Measurements from ENCODE around the gene RABEPK.

Gene RABEPK

DNA sequence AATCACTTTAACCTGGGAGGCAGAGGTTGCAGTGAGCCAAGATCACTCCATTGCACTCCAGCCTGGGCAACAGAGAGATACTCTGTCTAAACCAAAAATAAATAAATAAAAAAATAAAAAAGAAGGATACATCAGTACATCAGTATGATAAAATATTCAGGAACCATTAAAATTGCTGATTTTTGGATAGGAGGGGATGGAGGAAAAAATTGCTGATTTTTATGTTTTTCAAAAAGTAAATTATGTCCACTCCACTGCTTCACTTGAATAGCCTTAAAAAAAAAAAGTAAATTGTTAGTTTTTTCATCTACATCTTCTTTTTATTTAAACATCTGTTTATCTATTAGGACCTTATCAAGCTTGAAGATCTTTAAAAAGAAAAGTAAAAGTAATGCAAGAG lies 53.9 kb downstream of the RABEPK start:
- no peak for DNase-seq

DNA sequence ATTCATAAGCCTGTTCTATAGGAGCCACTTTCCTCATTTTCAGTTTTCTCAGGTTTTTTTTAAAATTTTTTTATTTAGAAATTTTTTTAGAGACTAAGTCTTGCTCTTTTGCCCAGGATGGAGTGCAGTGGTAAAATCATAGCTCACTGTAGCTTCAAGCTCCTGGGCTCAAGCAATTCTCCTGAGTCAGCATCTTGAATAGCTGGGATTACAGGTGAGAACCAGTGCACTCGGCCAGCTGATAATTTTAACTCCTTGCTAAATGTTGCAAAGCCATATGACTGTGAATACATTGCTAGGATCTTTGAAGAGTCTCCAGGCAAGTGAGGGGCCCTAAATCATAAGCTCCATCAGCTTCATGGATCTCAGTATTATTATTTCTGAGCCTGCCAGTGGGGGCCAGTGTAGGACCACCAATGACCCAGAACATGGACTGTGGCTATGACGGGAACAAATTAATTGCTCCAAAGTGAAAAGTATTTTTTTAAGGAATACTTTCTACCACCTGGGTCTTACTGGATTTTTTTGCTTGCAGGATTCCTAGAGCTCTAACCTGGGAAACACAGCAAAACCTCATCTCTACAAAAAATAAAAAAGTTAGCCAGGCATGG lies 55.5 kb downstream of the RABEPK start:
- no peak for DNase-seq

- no peak for DNase-seq
These were observed 57.9 kb downstream of the RABEPK start for GRCh38 chr9:125258160-125258785.

DNA sequence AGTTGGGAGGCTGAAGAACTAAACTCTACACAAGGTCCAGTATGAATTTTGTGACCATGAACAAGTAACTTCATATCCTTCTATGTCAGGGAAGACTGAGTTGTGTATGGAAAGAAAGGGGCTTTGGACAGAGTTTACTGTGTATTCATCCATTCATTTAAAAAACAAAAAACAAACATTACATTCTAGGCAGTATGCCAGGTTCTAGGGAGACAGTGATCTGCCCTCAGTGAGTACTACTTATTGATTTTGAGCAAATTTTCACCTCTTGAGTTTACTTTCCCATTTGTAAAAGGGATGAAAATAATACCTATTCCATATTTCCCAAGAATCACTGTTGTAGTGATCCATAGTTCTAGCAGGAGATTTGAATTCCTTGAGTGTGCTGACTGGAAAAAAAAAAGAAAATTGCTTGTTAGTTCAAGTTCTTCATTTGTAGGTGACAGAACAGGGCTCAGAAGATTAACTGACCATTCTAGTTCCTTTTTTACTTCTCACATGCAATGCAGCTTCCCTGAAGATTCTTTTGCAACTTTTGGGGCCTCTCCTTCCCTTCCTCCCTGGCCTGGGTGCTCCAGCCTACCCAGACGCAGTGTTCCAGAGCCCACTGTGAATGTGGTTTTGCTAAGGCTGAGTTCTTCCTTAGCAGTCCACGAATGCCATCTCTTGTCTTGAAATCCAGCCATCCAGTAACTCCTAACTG lies 58.6 kb downstream of the RABEPK start:
- DNase-seq = no peak

DNA sequence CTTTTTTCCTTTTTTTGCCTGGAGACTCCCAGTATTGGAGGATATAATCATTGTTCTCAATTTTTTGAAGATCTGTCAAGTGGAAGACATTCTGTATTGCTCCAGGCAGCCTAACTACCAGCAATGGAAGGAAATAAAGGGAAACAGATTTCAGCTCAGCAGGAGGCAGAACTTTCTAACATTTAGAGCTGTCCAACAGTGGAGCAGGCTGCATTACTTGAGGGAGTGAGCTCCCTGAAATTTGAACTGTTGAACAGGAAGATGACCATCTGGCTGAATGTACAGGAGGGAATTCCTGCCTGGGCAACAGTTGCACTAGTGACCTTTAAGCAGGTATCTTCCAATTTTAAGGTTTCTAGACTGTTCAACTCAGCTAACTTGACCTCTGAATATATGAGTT lies 60.2 kb downstream of the RABEPK start:
- DNase-seq = no peak

DNA sequence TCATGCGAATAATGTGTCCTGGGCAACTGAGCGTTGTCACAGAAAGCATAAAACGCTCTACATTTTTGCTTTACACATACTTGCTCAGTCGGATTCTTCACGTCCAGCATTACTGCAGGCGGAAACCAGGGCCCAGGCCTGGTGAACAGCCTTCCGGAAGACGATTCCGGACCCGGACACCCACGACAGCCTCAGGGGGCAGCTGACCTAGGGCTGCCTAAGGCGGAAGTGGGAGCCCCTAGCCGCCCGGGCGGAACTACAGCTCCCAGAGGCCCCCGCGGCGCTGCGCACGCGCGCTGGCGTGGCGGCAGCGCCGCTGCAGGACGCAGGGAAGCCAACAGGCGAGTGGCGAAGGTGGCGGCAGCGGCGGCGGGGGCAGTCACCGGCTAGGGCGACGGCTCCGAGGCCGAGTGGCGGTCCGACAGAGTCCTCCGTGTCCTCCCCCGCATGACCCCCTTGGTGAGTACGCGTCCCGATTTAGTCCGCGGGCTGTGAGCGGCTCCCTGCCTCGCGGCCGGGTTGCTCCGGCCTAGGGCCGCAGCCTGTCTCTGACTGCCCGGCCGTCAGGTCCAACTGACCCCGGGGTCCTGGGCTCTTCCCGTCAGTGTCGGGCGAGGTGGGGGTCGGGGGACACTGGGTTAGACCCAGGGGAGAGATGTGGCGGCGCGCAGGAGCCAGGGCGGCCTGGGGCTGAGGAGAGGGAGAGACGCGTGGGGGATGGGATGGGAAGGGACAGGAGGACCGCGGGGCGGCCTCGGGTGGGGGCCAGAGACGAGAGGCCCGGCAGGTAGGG lies 61.4 kb downstream of the RABEPK start, which contains the start of gene GAPVD1:
GAPVD1 (plus strand) TSS at position 326 of the 793 bp plus-strand sequence. CDS start 37,096 bp downstream, outside the sequence.
- peak; percentile 94 for DNase-seq

DNA sequence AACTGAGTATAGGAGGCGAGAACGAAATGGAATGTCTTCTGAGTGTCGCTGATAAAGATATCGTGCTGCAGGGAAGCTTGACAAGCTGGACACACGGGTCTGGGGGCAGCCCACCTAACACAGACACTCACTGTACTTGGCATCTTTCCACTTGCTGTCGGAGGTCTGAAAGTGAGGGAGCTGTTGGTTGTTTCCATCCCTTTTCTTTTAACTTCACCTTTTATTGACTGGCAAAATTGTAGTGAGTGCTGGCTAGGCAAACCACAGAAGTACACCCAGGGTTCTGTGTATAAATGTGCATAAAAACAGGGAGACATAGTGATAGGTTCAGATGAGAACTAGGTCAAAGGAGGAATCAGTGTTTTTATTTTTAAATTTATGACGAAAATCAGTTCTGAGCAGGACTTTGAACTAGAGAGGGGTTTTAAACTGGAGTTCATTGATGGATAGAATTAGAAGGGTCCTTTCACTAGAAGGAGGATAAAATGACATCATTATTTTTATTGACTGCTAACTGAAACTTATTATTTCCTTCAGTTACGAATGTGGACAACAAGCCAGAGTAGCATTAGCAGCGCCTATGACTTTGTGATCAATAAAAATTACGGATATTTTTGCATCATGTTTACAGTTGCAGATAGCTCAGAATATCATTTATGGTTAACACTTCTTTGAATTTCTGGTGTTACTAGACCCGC lies 62.1 kb downstream of the RABEPK start:
- no peak for DNase-seq

DNA sequence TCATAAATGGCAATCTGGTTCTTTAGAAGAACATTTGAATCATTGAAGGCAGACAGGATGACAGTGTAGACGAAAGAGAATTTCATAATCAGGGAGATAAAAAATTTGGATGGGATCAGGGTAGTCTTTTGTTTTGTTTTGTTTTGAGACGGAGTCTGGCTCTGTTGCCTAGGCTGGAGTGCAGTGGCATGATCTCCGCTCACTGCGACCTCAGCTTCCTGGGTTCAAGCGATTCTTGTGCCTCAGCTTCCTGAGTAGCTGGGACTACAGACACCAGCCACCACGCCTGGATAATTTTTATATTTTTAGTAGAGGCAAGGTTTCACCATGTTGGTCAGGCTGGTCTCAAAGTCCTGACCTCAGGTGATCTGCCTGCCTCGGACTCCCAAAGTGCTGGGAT lies 63.7 kb downstream of the RABEPK start:
- DNase-seq = peak; percentile 28

- no peak for DNase-seq
These were observed 68.2 kb downstream of the RABEPK start for GRCh38 chr9:125268394-125269013.

GRCh38 chr9:125269014-125269397 lies 68.7 kb downstream of the RABEPK start:
- DNase-seq = no peak

GRCh38 chr9:125271081-125271480 lies 70.7 kb downstream of the RABEPK start:
- no peak for DNase-seq

GRCh38 chr9:125272697-125273096 lies 72.4 kb downstream of the RABEPK start:
- no peak for DNase-seq

DNA sequence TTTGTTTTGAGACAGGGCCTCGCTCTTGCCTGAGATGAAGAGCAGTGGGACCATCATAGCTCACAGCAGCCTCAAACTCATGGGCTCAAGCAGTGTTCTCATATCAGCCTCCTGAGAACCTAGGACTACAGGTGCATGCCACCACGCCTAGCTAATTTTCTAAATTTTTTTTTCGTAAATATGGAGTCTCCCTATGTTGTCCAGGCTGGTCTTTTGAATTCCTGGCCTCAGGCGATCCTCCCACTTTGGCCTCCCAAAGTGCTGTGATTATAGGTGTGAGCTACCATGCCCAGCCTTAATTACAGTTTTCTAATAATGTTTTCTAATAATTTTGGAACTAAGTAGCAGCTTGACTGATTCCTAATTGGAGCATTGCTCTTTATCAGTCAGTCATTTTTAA lies 76.4 kb downstream of the RABEPK start:
- DNase-seq = no peak

DNA sequence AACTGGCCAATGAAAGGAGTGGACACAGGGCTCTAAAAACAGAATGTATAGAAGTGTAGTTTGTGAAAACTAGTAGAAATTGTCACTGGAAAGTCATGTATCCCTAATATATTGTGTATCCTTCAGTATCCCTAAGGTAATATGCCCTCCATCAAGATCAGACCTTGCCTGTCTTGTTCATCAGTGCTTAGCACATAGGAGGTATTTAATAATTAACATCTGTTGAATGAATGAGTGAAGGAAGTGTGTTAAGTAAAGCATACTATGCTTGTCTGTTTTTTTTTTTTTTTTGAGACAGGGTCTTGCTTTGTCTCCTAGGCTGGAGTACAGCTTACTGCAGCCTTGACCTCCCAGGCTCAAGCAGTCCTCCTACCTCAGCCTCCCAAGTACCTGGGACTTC lies 77.1 kb downstream of the RABEPK start:
- DNase-seq = no peak

- DNase-seq = no peak
These were observed 80.6 kb downstream of the RABEPK start for GRCh38 chr9:125280945-125281344.

Data from activated CD4-positive, alpha-beta T cell treated with anti-CD3 and anti-CD28 coated beads, Interleukin-2, amount 50 U/mL, for 16 hours (primary cell).